ENCODE data around the gene GLCCI1.

GLCCI1 gene

GRCh38 chr7:8082762-8083161 lies 114.2 kb downstream of the GLCCI1 start:
- Histone ChIP-seq H4K20me1 (ENCODE audit: insufficient read depth, low read length) (no peaks in the 10 kb centered on the region), H3K9me3 (ENCODE audit: low read length) (no peaks in the 10 kb centered on the region), H3K4me1 (ENCODE audit: insufficient read depth, low read length, severe bottlenecking) (no peaks in the 10 kb centered on the region), H3K79me2 (ENCODE audit: insufficient read depth, low read length) (no peaks in the 10 kb centered on the region), H3F3A (ENCODE audit: insufficient read depth, low read length) (no peaks in the 10 kb centered on the region), H3K9me2 (ENCODE audit: low read depth, low read length) (no peaks in the 10 kb centered on the region), H3K36me3 (ENCODE audit: insufficient read depth, low read length) (peaks cover 58% of the 10 kb centered on the region), H3K4me3 (ENCODE audit: low read depth, low read length, poor library complexity, severe bottlenecking) (no peak overlapping the region), H3K27me3 (ENCODE audit: insufficient read depth, low read length) (no peaks in the 10 kb centered on the region), H3K27ac (ENCODE audit: low read depth, low read length, poor library complexity, severe bottlenecking) (no peak overlapping the region), H3K9ac (ENCODE audit: low read length) (no peak overlapping the region), H2AFZ (ENCODE audit: low read length) (no peak overlapping the region), H3K4me2 (ENCODE audit: low read length) (no peak overlapping the region)
- TF ChIP-seq, protein P1, sequence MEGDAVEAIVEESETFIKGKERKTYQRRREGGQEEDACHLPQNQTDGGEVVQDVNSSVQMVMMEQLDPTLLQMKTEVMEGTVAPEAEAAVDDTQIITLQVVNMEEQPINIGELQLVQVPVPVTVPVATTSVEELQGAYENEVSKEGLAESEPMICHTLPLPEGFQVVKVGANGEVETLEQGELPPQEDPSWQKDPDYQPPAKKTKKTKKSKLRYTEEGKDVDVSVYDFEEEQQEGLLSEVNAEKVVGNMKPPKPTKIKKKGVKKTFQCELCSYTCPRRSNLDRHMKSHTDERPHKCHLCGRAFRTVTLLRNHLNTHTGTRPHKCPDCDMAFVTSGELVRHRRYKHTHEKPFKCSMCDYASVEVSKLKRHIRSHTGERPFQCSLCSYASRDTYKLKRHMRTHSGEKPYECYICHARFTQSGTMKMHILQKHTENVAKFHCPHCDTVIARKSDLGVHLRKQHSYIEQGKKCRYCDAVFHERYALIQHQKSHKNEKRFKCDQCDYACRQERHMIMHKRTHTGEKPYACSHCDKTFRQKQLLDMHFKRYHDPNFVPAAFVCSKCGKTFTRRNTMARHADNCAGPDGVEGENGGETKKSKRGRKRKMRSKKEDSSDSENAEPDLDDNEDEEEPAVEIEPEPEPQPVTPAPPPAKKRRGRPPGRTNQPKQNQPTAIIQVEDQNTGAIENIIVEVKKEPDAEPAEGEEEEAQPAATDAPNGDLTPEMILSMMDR (IDR thresholded peaks at IDR 0.05; ENCODE audit: low read length): no peak
- no peak for TF ChIP-seq EZH2 (IDR thresholded peaks at IDR 0.05; ENCODE audit: borderline replicate concordance, low read length)

DNA sequence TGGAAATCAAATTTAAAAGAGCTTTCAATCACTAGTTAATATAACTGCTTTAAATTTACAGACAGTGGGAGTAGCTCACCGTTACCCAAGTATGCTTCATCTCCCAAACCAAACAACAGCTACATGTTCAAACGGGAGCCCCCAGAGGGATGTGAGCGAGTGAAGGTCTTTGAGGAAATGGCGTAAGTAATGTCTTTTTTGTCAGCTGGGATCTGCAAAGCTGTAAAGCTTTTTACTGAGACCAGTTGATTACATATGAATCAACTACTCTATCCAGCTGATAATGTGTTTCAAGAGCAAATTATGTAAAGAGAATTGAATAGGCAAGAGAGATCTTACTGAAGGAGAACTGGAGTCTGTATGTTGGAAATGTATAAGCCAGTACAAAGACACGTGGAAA lies 116.2 kb downstream of the GLCCI1 start:
- H3K27ac ChIP-seq (ENCODE audit: low read depth, low read length, poor library complexity, severe bottlenecking): no peak overlapping the region
- no peak overlapping the region for H3K9ac ChIP-seq (ENCODE audit: low read length)
- no peaks in the 10 kb centered on the region for H3K9me3 ChIP-seq (ENCODE audit: low read length)
- H3K4me2 ChIP-seq (ENCODE audit: low read length): no peak overlapping the region
- H3F3A ChIP-seq (ENCODE audit: insufficient read depth, low read length): no peaks in the 10 kb centered on the region
- H3K27me3 ChIP-seq (ENCODE audit: insufficient read depth, low read length): no peaks in the 10 kb centered on the region
- no peak overlapping the region for H3K4me3 ChIP-seq (ENCODE audit: low read depth, low read length, poor library complexity, severe bottlenecking)
- H3K9me2 ChIP-seq (ENCODE audit: low read depth, low read length): no peaks in the 10 kb centered on the region
- H3K79me2 ChIP-seq (ENCODE audit: insufficient read depth, low read length): no peaks in the 10 kb centered on the region
- no peaks in the 10 kb centered on the region for H3K4me1 ChIP-seq (ENCODE audit: insufficient read depth, low read length, severe bottlenecking)
- H2AFZ ChIP-seq (ENCODE audit: low read length): no peak overlapping the region
- H3K36me3 ChIP-seq (ENCODE audit: insufficient read depth, low read length): peaks cover 54% of the 10 kb centered on the region
- no peak for TF ChIP-seq EZH2 (IDR thresholded peaks at IDR 0.05; ENCODE audit: borderline replicate concordance, low read length)
- TF ChIP-seq, protein P1 (IDR thresholded peaks at IDR 0.05; ENCODE audit: low read length): no peak
- H4K20me1 ChIP-seq (ENCODE audit: insufficient read depth, low read length): no peaks in the 10 kb centered on the region

DNA sequence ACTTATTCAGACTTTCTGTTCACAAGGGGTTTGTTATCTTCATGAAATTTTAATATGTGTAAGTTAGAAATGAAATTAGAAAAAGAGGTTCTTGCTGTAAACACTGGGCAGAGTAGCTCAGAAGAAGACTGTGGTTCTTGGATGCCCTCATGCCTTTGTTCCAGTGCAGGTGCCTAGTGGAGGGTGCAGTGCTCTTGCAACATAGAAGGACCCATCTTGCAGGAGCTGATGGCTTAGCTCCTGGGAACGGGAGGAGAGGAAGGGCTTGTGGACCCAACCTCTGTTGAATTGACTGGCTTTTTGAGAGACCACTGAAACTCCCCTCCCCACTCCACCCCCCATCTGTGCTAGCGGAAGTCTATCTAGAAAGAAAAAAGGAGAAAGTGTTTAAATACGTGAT lies 116.8 kb downstream of the GLCCI1 start:
- no peak overlapping the region for H3K9ac ChIP-seq (ENCODE audit: low read length)
- no peak overlapping the region for H3K4me2 ChIP-seq (ENCODE audit: low read length)
- TF ChIP-seq, protein P1 (IDR thresholded peaks at IDR 0.05; ENCODE audit: low read length): no peak
- no peak for TF ChIP-seq EZH2 (IDR thresholded peaks at IDR 0.05; ENCODE audit: borderline replicate concordance, low read length)
- peaks cover 48% of the 10 kb centered on the region for H3K36me3 ChIP-seq (ENCODE audit: insufficient read depth, low read length)
- no peak overlapping the region for H3K27ac ChIP-seq (ENCODE audit: low read depth, low read length, poor library complexity, severe bottlenecking)
- H3K9me3 ChIP-seq (ENCODE audit: low read length): no peaks in the 10 kb centered on the region
- H3F3A ChIP-seq (ENCODE audit: insufficient read depth, low read length): no peaks in the 10 kb centered on the region
- no peaks in the 10 kb centered on the region for H4K20me1 ChIP-seq (ENCODE audit: insufficient read depth, low read length)
- no peaks in the 10 kb centered on the region for H3K27me3 ChIP-seq (ENCODE audit: insufficient read depth, low read length)
- H3K4me1 ChIP-seq (ENCODE audit: insufficient read depth, low read length, severe bottlenecking): no peaks in the 10 kb centered on the region
- no peaks in the 10 kb centered on the region for H3K79me2 ChIP-seq (ENCODE audit: insufficient read depth, low read length)
- no peak overlapping the region for H3K4me3 ChIP-seq (ENCODE audit: low read depth, low read length, poor library complexity, severe bottlenecking)
- no peaks in the 10 kb centered on the region for H3K9me2 ChIP-seq (ENCODE audit: low read depth, low read length)
- no peak overlapping the region for H2AFZ ChIP-seq (ENCODE audit: low read length)

Data from OCI-LY1 (cell line).